HUDEP-2 (cell line): ENCODE data around the gene PHPT1.
"Not testable (repeated sequence)": the region's sequence is repeated elsewhere in the genome, so short reads cannot be mapped to it uniquely, and the experiment has no call there.

Experiments
- DNase-seq, 76 experiments: peaks; one replicate each; lab custom pipeline; 2025; ENCODE audit not compliant: unreplicated experiment in 76 of 76; lab: John Stamatoyannopoulos, UW

PHPT1 gene

GRCh38 chr9:136821826-136822544 lies 27.2 kb upstream of the PHPT1 start:
- no peak for DNase-seq

GRCh38 chr9:136823136-136824046 lies 25.8 kb upstream of the PHPT1 start:
- DNase-seq = no peak

DNA sequence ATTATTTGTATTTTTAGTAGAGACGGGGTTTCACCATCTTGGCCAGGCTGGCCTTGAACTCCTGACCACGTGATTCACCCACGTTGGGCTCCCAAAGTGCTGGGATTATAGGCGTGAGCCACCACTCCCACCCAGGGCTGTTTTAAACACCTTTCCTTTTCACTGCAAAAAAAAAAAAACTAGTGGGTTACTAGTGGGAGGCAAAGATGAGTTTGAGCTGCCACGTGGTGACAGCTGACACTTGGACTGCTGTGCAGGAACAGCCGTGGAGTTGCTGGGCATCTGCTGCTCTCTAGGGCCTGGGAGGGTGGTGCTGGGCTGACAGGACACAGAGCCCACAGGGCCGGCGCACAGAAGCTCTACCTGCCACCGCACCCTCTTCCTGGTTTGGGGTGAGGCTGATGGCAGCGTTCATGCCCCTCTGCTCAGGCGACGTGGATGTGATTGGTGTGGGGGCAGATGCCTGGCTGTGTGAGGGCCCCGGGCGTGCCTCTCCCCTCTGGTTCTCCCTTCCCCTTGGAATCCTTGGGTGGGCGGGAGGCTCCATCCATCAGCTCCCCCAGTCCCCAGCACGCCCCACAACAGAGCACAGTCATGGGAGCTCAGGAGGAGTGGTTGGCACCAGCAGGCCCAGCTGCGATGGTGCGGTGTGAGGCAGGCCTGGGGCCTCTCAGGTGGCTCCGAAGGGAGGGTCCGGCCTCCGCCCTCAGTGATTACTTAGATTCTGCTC lies 24.5 kb upstream of the PHPT1 start:
- DNase-seq = no peak

DNA sequence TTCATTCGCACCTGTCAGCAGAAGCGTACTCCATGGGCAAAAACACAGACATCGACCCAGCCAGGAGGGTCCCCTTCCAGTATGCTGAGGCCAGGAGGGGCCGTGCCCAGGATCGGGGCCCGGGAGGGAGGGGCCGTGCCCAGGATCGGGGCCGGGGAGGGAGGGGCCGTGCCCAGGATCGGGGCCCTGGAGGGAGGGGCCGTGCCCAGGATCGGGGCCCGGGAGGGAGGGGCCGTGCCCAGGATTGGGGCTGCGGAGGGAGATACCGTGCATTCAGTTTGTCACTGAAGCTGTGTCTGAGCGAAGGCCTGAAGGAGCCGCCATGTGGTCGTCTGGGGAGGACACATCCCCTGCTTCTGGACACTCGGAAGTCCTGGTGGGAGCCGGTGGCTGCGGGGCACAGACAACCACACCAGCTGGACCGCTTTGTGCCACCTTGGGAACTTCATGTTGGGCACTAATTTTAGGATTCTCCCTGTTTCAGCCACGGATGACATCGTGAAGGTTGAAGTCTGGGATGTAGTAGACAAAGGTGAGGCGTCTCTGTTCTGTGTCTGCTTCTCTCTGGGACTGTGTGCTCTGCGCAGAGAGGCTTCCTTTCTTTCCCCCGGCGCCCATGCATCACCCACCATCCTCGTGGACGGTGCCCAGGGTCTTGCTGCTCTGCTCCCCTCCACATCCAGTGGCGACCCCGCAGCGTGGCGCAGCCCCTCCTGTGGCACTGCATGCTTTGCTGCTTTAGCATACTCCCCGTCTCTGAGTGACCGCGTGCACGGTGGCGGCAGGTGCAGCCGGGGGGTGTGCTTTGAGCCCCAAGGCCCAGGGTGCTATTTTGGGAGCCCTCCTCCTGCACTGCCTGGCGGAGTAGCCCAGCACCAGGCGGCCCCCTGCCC lies 23.7 kb upstream of the PHPT1 start:
- DNase-seq = no peak

- no peak for DNase-seq
These were observed 23.0 kb upstream of the PHPT1 start for GRCh38 chr9:136826188-136826541.

DNA sequence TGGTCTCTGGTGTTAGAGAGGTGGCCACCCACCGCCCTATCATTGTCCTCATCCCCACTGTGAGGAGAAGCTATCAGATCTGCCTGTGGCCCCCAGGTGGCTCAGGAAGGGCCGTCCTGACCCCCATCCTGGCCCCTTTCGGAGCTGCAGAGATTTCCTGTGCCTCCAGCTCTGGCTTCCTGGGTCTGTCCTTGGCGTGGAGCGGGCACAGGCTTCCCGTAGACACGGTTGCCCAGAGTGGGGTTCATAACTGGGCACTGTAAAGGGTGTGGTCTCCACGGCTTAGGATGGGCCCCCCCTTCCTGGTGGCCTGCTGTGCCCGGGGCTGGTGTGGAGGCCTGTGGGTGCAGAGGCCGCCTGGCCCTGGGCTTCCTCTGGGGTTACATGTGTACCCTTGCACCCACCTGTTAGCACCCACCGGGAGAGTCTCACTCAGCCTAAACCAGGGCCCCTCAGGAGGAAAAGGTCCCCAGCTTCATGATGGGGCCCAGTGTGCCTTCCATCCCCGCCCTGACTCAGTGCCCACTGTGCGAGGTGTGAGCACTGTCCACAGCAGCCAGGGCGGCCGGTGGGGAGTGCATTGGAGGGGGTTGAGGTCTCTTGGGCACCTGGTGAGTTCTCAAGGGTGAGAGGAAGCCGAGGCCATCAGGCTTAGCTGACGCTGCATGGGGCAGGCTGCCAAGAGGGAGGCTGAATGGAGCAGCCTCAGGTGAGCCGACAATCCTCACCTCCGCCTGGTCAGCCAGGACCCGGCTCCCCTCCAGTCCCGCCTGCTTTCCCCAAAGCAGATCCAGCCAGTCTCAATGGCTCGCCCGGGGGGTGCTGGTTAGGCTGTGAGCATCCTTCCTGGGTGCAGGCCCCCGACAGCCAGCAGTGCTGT lies 22.3 kb upstream of the PHPT1 start:
- DNase-seq = no peak

DNA sequence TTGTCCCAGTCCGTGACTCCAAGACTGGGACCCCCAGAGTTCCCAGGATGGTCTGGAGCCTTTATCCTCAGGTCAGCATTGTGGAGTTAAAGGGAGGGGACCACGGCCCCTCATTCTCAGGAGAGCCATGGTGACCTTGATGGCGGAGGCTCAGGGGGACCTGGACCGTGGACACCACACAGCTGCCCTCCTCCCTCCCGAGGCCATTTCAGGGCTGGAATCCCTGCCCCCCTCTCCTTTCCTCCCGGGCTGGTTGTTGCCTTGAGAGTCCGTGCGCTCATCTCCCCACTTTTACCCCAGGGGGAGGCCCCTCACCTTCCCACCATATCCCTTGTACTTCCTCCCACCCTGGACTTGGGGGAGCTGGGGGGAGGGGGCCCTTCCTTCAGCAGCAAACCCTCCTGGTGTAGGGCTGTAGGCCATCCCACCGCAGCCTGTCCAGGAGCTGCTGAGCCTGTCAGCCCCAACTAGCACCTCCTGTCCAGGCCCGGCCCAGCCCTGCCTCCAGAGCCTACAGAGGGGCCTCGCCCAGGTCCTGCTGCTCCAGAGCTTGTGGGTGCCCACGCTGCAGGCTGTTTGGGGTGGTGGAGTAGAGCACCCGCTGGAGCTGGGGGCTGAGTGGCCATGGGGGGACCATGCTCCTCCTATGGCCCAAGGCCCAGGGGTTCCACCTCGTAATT lies 21.3 kb upstream of the PHPT1 start:
- DNase-seq = no peak

DNA sequence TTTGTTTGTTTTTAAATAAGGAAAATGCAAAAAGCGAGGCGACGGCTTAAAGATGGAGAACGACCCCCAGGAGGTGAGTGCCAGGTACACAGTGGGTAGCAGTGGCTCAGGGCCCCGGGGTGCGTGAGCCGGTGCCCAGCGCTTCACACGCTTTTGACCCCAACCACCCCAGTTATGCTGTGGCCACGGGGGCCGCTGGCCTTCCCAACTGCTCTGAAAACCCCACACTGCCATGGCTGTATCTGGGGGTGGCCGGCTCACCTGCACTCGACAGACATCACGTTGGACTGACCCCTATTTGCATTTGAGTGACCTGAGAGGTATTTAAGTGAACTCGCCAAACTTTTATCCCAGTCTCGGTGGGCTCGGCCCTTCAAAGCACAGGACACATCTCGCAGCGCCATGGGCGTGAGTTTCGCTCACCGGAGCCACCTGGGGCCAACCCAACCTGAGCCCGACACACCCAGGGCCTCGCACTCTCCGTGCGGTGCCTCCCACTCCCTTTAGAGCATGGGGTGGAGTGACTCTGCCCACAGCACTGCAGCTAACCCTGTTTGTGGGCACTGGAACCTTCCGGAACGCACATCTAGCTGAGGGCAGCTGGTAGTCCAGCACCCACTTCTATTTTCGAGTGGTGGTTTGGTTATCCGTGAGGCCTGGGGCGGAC lies 20.6 kb upstream of the PHPT1 start:
- DNase-seq = no peak

- DNase-seq = no peak
These were observed 19.8 kb upstream of the PHPT1 start for GRCh38 chr9:136829412-136829811.

DNA sequence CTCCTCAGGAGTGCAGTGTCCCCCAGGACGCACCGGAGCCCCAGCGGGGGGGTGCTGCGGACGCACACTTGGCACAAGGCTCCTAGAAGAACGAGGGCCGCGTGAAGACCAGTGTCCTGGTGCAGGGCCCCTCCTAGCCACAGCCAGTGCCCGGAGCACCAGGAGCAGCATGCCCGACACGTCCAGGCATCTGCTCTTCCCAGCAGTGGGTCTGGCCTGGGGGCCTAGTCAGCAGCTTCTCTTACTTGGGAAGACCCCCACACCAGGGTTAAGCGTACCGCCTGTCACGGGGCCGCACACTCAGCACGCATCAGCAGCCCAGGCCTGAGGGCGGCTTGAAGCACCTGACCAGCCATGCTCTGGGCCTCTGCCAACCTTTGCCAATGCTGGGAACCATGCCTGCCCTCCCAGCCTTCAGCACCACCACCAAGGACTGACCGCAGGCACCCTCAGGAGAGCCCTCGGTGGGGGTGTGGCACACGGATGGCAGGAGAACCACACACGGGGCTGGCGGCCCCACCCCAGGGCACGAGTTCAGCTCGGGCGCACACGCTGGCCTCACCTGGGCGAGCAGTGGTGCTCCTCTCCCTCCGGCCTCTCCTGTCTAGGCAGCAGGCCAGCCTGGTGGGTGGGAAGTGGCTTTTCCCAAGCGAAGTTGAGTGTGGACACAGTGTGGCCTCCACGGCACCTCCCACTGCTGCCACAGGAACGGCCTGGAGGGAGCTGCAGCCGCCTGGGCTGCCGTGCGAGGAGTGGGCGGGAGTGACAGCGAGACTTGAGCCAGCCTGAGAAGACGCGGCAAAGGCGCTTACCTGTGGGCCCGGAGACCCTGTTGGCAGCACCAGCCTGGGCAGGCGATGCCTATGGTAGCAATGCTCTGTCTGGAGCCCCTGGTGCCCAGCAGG lies 19.0 kb upstream of the PHPT1 start:
- no peak for DNase-seq

- no peak for DNase-seq
These were observed 18.0 kb upstream of the PHPT1 start for GRCh38 chr9:136831002-136831719.

GRCh38 chr9:136831720-136832104 lies 17.5 kb upstream of the PHPT1 start:
- no peak for DNase-seq

- no peak for DNase-seq
These were observed 16.6 kb upstream of the PHPT1 start for GRCh38 chr9:136832581-136832980.

- not testable (repeated sequence) for DNase-seq
These were observed 15.7 kb upstream of the PHPT1 start for GRCh38 chr9:136833381-136834048.

DNA sequence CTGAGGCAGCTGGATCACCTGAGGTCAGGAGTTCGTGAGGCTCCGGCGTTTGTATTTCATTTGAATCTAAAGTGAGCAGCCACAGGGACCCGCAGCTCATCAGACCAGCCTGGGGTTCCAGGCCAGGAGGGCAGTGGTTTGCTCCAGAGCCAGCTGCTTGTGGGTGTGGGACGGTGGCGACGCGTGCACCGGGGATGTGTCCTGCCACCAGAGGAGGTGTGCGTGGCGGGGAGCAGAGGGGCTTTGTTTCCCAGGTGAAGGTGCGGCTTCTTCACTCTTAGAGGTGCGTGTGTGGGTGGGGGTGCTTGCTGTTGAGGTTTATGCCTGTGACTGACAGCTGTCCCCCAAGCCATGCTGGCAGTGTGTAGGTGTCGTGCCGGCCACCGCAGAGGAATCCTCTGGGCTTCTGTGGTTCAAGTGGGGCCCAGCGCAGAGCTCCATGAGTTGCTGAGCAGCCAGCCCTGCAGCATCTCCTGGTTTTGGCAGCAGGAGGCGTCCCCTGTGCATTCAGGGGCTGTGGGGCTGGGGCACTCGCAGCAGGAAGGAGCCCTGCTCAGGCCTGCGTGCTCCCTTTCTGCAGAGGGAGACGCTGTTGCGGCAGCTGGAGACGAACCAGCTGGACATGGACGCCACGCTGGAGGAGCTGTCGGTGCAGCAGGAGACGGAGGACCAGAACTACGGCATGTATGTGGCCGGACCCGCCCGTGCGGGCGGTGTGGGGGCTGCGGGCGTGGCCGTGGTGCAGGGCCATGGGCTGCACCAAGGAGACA lies 13.9 kb upstream of the PHPT1 start:
- no peak for DNase-seq
